ENCODE data around the gene CACNA1A. TPM values are rescaled to one million over a fixed set of nuclear protein-coding genes. Genes with fewer than 3 reads are reported as not detected.

CACNA1A gene
- total and polyA plus RNA-seq, 2 of the 13 experiments (the other 11 are each of a cell fraction or from before 2014, with no cell fraction given) = not detected

DNA sequence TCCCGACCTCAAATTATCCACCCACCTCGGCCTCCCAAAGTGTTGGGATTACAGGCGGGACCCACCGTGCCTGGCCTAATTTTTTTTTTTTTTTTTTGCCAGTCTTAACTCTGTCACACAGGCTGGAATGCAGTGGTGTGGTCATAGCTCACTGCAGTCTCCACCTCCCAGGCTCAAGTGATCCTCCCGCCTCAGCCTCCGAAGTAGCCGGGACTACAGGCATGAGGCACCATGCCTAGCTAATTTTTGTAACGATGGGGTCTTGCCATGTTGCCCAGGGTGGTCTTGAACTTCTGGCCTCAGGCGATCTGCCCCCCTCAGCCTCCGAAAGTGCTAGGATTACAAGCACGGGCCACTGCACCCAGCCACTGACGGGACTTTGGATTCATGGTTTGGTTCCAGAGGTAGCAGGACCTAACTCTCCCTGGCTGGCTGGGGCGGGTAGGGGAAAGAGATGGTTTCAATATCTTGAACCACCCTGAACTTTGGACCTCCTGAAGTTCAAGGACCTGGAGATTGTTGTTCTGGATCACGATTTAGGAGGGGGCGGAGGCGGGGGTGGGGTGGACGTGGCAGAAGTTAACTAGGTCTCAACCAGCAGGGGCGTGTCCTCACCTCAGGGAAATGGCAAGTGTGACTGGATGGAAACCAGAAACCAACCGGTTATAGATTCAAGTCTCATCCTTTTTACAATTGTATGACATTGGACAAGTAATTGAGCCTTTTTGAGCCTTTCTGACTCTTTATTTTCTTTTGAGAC, 315.3 kb downstream of the CACNA1A start (continued):
- TF ChIP-seq ZNF766 (CRISPR knock-in tag; IDR thresholded peaks at IDR 0.05; ENCODE audit: borderline replicate concordance) = no peak
- TF ChIP-seq, protein P1, sequence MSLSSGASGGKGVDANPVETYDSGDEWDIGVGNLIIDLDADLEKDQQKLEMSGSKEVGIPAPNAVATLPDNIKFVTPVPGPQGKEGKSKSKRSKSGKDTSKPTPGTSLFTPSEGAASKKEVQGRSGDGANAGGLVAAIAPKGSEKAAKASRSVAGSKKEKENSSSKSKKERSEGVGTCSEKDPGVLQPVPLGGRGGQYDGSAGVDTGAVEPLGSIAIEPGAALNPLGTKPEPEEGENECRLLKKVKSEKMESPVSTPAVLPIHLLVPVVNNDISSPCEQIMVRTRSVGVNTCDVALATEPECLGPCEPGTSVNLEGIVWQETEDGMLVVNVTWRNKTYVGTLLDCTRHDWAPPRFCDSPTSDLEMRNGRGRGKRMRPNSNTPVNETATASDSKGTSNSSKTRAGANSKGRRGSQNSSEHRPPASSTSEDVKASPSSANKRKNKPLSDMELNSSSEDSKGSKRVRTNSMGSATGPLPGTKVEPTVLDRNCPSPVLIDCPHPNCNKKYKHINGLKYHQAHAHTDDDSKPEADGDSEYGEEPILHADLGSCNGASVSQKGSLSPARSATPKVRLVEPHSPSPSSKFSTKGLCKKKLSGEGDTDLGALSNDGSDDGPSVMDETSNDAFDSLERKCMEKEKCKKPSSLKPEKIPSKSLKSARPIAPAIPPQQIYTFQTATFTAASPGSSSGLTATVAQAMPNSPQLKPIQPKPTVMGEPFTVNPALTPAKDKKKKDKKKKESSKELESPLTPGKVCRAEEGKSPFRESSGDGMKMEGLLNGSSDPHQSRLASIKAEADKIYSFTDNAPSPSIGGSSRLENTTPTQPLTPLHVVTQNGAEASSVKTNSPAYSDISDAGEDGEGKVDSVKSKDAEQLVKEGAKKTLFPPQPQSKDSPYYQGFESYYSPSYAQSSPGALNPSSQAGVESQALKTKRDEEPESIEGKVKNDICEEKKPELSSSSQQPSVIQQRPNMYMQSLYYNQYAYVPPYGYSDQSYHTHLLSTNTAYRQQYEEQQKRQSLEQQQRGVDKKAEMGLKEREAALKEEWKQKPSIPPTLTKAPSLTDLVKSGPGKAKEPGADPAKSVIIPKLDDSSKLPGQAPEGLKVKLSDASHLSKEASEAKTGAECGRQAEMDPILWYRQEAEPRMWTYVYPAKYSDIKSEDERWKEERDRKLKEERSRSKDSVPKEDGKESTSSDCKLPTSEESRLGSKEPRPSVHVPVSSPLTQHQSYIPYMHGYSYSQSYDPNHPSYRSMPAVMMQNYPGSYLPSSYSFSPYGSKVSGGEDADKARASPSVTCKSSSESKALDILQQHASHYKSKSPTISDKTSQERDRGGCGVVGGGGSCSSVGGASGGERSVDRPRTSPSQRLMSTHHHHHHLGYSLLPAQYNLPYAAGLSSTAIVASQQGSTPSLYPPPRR (CRISPR knock-in tag; IDR thresholded peaks at IDR 0.05; ENCODE audit: borderline replicate concordance) = peak; percentile 31; the same call in 1 of the 2 replicates
- TF ChIP-seq WIZ (CRISPR knock-in tag; IDR thresholded peaks at IDR 0.05) = peak; percentile 50; the same call in 1 of the 2 replicates
- no peak for TF ChIP-seq CC2D1A (CRISPR knock-in tag; IDR thresholded peaks at IDR 0.05)
- TF ChIP-seq SOX13 (IDR thresholded peaks at IDR 0.05) = no peak
- TF ChIP-seq SOX13 (CRISPR knock-in tag; conservative IDR thresholded peaks at IDR 0.05 in 1 of 2, IDR thresholded peaks at IDR 0.05 in 1 of 2) = peak in 1 of 2 experiments; percentile 37; a peak in 2 of 4 replicates
- no peak for TF ChIP-seq TMF1 (CRISPR knock-in tag; IDR thresholded peaks at IDR 0.05; ENCODE audit: low read depth)
- peak; percentile 19; the same call in 1 of the 2 replicates for TF ChIP-seq FOXO1 (CRISPR knock-in tag; IDR thresholded peaks at IDR 0.05)
- no peak for TF ChIP-seq ZNF782 (CRISPR knock-in tag; IDR thresholded peaks at IDR 0.05; ENCODE audit: borderline replicate concordance)
- TF ChIP-seq FOXK1 (CRISPR knock-in tag; IDR thresholded peaks at IDR 0.05; ENCODE audit: borderline replicate concordance, low read depth) = no peak
- TF ChIP-seq, protein P2, sequence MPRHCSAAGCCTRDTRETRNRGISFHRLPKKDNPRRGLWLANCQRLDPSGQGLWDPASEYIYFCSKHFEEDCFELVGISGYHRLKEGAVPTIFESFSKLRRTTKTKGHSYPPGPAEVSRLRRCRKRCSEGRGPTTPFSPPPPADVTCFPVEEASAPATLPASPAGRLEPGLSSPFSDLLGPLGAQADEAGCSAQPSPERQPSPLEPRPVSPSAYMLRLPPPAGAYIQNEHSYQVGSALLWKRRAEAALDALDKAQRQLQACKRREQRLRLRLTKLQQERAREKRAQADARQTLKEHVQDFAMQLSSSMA (CRISPR knock-in tag; IDR thresholded peaks at IDR 0.05) = 0 out of 2 replicates have a peak, but pooled peaks have one; percentile 58
- TF ChIP-seq NR2F2 (IDR thresholded peaks at IDR 0.05; ENCODE audit: borderline replicate concordance, low read depth) = 0 out of 2 replicates have a peak, but pooled peaks have one; percentile 7
- TF ChIP-seq, protein P3, sequence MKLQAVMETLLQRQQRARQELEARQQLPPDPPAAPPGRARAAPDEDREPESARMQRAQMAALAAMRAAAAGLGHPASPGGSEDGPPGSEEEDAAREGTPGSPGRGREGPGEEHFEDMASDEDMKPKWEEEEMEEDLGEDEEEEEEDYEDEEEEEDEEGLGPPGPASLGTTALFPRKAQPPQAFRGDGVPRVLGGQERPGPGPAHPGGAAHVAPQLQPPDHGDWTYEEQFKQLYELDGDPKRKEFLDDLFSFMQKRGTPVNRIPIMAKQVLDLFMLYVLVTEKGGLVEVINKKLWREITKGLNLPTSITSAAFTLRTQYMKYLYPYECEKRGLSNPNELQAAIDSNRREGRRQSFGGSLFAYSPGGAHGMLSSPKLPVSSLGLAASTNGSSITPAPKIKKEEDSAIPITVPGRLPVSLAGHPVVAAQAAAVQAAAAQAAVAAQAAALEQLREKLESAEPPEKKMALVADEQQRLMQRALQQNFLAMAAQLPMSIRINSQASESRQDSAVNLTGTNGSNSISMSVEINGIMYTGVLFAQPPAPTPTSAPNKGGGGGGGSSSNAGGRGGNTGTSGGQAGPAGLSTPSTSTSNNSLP (IDR thresholded peaks at IDR 0.05; ENCODE audit: low read depth, low read length) = 0 out of 2 replicates have a peak, but pooled peaks have one; percentile 13
- TF ChIP-seq, protein P4, sequence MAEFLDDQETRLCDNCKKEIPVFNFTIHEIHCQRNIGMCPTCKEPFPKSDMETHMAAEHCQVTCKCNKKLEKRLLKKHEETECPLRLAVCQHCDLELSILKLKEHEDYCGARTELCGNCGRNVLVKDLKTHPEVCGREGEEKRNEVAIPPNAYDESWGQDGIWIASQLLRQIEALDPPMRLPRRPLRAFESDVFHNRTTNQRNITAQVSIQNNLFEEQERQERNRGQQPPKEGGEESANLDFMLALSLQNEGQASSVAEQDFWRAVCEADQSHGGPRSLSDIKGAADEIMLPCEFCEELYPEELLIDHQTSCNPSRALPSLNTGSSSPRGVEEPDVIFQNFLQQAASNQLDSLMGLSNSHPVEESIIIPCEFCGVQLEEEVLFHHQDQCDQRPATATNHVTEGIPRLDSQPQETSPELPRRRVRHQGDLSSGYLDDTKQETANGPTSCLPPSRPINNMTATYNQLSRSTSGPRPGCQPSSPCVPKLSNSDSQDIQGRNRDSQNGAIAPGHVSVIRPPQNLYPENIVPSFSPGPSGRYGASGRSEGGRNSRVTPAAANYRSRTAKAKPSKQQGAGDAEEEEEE (CRISPR knock-in tag; IDR thresholded peaks at IDR 0.05; ENCODE audit: borderline replicate concordance) = 0 out of 2 replicates have a peak, but pooled peaks have one; percentile 41
- 0 out of 2 replicates have a peak, but pooled peaks have one; percentile 37 for TF ChIP-seq ZNF644 (CRISPR knock-in tag; IDR thresholded peaks at IDR 0.05; ENCODE audit: low read depth)
- TF ChIP-seq, protein P5, sequence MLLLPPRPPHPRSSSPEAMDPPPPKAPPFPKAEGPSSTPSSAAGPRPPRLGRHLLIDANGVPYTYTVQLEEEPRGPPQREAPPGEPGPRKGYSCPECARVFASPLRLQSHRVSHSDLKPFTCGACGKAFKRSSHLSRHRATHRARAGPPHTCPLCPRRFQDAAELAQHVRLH (CRISPR knock-in tag; IDR thresholded peaks at IDR 0.05; ENCODE audit: borderline replicate concordance, low read depth) = peak; percentile 20; the same call in 1 of the 2 replicates

Measured in HepG2 (cell line).